Measurements from ENCODE around the gene ZMYND8.

The ZMYND8 gene

GRCh38 chr20:47353239-47353691, 3.2 kb downstream of the ZMYND8 start:
- DNase-seq = peak; percentile 69

- peak; percentile 68 for DNase-seq
Measured at GRCh38 chr20:47352332-47353238, 3.9 kb downstream of the ZMYND8 start.

GRCh38 chr20:47351643-47352331, 4.7 kb downstream of the ZMYND8 start:
- DNase-seq = peak; percentile 51

GRCh38 chr20:47350691-47351545, 5.6 kb downstream of the ZMYND8 start:
- peak; percentile 5 for DNase-seq

GRCh38 chr20:47350181-47350550, 6.3 kb downstream of the ZMYND8 start:
- DNase-seq = no peak

GRCh38 chr20:47349365-47350180, 6.9 kb downstream of the ZMYND8 start:
- DNase-seq = no peak

GRCh38 chr20:47348539-47349142, 7.9 kb downstream of the ZMYND8 start:
- no peak for DNase-seq

- no peak for DNase-seq
Measured at GRCh38 chr20:47347661-47348435, 8.7 kb downstream of the ZMYND8 start.

- DNase-seq = no peak
Measured at GRCh38 chr20:47346172-47346571, 10.3 kb downstream of the ZMYND8 start.

- no peak for DNase-seq
Measured at GRCh38 chr20:47345214-47345613, 11.3 kb downstream of the ZMYND8 start.

- peak; percentile 51 for DNase-seq
Measured at GRCh38 chr20:47343007-47343472, 13.5 kb downstream of the ZMYND8 start.

GRCh38 chr20:47338131-47338628, 18.3 kb downstream of the ZMYND8 start:
- DNase-seq = no peak

- no peak for DNase-seq
Measured at GRCh38 chr20:47337413-47337812, 19.1 kb downstream of the ZMYND8 start.

- DNase-seq = peak; percentile 20
Measured at GRCh38 chr20:47336129-47336754, 20.3 kb downstream of the ZMYND8 start.

GRCh38 chr20:47335251-47336128, 21.0 kb downstream of the ZMYND8 start:
- no peak for DNase-seq

GRCh38 chr20:47334022-47334551, 22.4 kb downstream of the ZMYND8 start:
- peak; percentile 38 for DNase-seq

GRCh38 chr20:47332381-47333206, 23.9 kb downstream of the ZMYND8 start:
- no peak for DNase-seq
